ENCODE data around the gene MATCAP1.
A peak's percentile ranks its signal among the peaks of the same experiment; 100 is the strongest.

Gene MATCAP1

DNA sequence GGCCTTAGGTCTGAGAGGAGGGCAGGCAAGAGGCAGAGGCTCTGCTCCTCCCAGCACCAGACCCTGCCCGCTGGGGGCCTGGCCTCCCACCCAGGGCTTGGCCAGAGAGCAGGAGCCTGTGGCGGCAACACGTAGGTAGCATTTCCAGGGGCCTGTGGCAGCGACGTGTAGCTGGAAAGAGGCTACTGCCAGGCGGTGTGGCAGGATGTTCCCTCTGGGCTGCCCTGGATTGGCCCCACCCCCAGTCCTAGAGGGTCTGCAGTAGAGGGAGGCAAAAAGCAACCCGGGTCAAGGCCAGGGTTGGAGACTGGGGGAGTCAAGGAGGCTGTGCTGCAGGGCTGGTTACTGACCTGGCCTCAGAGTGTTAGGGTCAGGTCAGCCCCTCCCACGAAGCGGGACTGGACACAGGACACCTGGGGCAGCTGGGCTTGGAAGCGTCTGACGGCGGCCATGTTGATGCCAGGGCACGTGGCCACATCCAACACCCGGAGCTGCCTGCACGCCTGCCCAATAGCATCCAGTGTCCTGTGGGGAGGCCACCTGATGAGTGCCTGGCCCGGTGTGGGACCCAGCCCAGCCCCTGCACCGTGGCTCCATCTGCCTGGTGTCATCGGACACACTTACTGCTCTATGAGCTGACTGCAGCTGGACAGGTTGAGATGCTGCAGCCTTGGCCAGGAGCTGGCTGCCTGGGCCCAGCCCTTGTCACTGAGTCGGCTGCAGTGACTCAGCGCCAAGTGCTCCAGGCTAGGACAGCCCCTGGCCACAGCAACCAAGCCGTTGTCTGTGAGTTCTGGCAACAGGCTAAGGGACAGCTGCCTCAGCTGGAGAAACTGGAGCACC lies 23.7 kb upstream of the MATCAP1 start:
- no peak for DNase-seq

DNA sequence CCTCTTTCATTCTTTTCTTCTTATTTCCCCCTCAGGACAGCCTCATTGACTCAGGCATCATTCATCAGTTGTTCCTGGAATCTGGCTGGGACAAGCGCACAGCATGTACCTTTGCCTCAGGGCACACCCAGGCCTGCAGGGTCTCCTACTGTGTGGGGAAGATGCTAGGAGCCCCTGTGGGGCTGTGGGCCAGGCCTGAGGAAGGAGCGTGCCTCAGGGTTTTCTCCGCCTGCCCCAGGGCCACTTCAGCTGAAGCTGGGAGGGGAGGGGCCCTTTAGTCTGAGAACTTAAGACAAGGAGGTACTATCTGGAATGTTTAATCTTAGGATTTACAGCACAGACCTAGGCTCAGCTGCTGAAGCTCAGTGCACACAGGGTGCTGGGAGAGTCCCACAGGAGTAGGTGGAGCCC lies 23.1 kb upstream of the MATCAP1 start:
- DNase-seq = no peak

DNA sequence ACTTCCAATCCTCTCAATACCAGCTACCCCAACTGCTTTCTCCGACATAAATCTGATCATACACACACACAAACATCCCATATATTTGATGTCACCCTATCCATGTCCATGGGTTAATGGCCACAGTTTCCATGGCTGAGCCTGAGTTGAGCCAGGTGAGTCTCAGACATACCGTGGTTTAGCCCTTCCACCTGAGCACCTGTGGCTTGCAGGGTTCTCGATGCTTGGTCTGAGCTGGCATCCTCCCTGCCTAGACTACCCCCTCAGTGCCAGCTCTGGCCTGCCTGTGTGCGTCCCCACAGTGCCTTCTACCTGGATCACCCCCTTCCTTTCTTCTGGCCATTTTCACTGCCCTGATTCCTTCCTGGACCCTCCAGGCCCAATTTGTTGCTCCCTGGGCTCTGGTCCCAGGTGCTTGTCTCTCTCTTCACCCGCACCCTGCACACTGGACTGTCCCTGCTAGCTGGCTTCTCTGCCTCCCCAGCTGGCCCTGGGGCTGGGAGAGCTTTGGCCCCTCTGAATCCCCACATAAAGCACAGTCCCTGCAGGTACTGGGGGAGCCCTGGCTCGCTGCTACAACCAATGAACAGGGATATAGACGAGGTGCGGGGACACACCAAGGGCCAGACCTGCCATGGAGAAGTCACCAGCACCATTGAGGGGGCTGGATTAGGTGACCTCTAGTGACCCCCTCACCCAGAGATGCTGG lies 22.5 kb upstream of the MATCAP1 start:
- DNase-seq = no peak

DNA sequence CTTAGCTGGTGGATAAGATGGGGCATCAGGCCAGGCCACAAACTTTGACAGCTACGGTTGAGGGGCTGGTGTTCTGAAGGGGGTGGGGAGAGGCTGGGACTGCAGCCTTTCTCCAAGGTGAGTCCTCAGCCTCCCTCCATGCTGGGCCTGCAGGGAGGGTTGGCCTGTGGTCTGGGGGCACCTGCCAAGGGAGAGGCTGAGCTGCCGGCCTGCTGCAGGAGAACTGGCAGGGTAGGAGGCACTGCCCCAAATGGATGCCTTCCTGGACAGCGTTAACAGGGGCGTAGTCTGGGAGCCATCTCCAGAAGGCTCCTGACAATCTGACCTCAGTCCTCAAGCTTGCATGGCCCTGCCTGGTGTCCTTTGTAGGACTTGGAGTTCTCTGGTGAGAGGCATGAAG lies 20.3 kb upstream of the MATCAP1 start:
- no peak for DNase-seq

DNA sequence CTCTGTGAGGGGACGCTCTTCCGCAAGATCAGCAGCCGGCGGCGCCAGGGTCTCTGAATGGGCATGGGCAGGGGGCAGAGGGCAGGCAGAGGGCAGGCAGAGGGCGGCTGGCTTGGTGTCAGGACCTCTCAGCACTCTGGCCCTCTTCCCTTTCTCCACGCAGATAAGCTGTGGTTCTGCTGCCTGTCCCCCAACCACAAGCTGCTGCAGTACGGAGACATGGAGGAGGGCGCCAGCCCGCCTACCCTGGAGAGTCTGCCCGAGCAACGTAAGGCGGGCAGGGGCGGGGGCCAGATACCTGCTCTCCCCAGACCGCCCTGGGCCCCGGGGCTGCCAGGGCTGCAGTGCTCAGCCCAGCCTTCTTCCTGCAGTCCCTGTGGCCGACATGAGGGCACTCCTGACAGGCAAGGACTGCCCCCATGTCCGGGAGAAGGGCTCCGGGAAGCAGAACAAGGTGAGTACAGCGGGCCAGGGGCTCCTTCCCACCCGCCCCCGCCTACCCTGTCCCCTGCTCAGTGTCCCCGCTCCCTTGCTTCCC lies 19.3 kb upstream of the MATCAP1 start:
- no peak for DNase-seq

DNA sequence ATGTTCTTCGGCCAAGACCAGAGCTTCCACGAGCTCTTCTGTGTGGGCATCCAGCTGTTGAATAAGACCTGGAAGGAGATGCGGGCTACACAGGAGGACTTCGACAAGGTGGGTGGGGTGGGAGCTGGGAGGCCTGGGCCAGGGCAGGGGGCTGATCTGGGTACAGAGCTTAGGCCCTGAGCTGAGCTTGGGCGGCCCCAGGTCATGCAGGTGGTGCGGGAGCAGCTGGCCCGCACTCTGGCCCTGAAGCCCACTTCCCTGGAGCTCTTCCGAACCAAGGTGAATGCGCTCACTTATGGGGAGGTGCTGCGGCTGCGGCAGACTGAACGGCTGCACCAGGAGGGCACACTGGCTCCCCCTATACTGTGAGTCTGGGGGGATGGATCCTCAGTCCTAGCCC lies 18.7 kb upstream of the MATCAP1 start:
- no peak for DNase-seq

DNA sequence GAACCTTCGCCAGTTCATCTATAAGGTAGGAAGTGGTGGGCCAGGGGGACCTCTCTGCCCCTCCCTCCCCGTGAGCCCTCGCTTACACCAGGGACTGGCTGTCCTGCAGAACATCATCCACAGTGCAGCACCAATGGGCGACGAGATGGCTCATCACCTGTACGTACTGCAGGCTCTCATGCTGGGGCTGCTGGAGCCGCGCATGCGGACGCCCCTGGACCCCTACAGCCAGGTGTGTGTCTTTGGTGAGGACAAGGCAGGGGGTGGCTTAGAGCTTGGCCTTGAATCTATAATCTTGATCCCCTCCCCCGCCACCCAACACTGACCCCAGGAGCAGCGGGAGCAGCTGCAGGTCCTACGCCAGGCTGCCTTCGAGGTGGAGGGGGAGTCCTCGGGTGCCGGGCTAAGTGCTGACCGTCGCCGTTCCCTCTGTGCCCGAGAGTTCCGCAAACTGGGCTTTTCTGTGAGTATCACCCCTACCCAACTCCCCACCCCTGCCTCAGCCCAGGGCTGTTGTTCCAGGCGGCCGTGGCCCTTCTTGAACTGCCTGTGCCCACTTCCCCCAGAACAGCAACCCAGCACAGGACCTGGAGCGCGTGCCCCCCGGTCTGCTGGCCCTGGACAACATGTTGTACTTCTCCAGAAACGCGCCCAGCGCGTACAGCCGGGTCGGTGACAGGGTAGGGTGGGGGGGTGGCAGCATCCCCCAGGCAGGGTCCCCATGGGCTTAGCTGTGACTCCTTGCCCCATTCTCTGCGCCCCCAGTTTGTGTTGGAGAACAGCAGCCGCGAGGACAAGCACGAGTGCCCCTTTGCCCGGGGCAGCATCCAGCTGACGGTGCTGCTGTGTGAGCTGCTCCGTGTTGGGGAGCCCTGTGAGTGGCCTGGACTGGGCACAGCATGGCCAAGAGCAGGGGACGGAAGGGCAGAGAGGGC lies 17.9 kb upstream of the MATCAP1 start:
- no peak for DNase-seq

DNA sequence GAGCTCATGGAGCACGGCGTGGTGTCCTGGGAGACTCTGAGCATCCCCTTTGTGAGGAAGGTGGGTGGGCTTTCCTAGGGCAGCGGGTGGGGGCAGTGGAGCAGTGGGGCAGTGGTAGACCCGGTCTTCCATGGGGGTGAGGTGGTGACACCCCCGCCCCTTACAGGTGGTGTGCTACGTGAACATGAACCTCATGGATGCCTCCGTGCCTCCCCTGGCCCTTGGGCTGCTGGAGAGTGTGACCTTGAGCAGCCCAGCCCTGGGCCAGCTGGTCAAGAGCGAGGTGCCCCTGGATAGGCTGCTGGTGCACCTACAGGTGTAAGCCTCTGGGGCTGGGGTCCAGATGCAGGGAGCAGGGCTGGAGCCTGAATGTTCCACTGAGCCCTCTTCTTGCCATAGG lies 16.7 kb upstream of the MATCAP1 start:
- no peak for DNase-seq

DNA sequence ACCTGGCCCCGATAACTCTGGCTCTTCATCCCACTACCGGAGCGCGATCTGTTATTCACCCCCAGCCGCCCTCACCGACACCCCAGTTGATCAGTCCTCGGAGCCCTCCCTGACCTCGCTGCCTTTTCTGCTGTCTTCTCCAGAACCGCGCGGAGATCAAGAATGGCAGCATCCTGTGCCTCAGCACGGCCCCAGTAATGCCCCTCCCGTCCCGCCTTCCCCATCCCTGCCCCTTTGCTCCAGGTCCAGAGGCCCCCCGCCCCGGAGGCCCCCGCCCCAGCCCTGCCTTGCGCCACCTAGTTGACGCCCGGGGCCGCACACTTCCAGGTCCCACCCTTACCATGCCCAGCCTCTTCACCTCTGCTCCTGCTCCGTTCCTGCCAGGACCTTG lies 16.0 kb upstream of the MATCAP1 start:
- DNase-seq = no peak

DNA sequence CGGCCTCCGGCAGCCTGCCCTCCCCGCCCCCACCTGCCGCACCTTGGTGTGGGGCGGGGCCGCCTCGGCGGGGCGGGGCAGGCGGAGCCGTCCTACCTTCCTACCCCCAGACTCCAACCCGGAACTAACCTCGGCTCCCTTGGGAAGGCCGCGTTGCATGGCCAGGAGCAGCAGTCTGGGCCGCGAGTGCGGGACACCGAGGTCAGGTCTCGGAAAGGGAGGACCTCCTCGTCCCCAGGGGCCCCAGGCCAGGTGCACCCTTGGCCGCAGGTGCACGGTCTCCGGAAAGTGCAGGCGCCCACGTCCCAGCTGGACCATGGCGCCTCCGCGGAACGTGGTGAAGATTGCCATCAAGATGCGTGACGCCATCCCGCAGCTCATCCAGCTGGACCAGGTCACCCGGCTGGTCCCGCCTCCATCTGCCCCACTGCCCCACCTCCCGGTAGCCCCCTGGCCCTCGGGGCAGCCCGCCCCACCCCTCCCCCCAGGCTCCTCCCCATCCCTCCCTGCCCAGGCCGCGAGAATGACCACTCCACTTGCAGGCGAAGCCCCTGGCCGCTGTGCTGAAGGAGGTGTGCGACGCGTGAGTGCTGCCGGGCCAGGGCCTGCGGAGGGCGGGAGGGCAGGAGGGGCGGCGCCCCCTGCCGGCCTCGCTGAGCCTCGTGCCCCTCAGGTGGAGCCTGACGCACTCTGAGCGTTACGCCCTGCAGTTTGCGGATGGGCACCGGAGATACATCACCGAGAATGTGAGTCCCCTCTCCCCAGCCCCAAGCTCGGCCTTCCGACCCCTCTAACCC lies 15.4 kb upstream of the MATCAP1 start, which contains the start of gene ELMO3:
Gene ELMO3, plus strand, starts transcription at position 121 of the 797 bp plus-strand sequence. Its CDS starts 196 bp downstream, at position 317.
- DNase-seq = no peak

DNA sequence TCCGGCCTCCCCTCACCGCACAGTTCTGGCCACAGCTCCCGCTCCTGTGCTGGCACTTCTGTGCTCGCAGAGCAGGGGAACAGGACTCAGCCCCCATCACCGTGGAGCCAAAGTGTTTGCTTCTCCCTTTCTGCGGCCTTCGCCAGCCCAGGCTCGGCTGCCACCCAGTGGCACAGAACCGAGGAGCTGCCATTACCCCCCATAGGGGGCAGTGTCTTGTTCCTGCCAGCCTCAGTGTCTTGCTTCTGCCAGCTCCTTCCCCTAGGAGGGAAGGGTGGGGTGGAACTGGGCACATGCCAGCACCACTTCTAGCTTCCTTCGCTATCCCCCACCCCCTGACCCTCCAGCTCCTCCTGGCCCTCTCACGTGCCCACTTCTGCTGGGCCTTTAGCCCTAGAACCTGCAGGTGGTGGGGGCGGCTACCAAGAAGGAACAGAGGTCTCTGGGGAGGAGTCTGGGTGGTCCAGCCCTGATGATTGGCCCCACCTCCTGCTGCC lies 14.5 kb upstream of the MATCAP1 start:
- DNase-seq = no peak

DNA sequence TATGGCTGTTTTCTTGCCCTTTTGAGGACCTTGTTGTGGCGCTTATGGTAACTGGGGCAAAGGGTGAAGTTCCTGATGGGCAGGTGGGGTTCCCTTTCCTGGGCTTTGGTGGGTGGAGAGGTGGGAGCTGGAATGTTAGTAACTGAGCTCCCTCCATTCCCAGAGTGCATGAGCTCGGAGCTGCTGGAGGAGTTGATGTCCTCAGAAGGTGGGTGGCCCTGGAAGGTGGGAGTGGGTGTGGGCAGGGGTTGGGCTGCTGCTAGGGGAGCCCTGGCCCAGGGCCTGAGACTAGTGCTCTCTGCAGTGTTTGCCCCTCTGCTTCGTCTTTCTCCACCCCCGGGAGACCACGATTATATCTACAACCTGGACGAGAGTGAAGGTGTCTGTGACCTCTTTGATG lies 13.9 kb upstream of the MATCAP1 start:
- no peak for DNase-seq

DNA sequence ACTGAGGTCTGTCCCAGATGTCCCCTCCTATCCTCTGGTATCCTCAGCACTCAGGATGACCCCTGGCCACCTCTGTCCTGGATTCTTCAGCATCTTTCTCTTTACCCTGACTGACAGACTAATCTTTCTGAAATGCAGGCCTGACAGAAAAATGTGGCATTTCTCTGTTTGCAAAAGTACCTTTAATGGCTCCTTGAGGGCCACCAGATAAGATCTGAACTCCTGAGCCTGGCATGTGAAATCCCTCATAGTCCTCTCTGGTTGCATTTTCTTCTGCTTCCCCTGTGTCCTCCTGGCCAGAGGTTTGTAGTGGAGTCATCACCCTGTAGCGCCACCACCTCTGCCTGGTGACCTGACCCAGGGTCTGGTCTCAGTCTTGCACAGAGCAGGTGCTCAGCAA lies 13.1 kb upstream of the MATCAP1 start:
- no peak for DNase-seq

DNA sequence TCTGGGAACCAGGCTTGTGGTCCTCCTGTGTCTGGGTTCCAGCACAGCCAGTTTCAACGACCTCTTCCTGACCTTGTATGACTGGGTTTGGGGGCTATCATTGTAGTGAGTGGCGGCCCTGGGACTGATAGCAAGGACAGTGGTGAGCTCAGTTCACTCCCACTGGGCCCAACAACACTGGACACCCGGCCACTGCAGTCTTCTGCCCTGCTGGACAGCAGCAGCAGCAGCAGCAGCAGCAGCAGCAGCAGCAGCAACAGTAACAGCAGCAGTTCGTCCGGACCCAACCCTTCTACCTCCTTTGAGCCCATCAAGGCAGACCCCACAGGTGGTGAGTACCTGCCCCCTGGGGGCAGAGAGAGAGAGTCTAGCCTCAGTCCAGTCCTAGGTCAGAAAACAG lies 11.9 kb upstream of the MATCAP1 start:
- no peak for DNase-seq

DNA sequence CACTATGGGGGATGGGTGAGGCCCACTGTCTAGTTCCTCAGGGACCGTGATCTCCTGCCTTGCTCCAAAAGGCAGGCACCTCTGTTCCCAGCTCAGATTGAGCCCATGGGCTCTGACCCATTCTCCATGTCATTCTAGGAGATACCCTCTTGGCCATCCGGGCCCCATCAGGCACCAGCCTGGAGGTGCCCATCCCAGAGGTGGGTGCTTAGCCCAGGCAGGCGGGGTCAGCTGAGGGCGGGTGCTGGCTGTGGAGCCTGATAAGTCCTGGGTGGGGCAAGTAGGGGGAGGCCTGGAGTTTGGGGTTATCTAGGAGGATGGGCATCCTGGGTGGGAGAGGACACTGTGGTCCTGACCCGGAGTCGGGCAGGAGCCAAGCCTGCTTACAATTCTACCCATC lies 10.5 kb upstream of the MATCAP1 start:
- no peak for DNase-seq

DNA sequence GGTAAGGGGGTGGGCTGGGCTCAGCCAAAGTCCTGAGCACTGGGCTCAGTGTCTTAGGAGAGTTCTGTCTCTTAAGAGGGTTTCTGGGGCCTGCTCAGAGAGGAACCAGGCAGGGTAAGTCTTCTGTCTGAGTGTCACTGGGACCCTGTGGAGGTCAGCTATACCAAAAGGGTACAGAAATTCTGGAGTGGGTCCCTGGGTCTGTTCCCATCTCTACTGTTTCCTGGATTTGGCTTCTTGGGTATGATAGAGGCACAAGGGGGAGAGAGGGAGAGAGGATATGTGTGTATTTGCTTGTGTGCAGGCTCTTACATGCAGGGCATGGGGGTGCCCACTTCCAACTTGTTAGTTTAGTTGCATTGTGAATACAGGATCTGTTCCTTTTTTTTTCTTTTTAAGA lies 9.8 kb upstream of the MATCAP1 start:
- no peak for DNase-seq

DNA sequence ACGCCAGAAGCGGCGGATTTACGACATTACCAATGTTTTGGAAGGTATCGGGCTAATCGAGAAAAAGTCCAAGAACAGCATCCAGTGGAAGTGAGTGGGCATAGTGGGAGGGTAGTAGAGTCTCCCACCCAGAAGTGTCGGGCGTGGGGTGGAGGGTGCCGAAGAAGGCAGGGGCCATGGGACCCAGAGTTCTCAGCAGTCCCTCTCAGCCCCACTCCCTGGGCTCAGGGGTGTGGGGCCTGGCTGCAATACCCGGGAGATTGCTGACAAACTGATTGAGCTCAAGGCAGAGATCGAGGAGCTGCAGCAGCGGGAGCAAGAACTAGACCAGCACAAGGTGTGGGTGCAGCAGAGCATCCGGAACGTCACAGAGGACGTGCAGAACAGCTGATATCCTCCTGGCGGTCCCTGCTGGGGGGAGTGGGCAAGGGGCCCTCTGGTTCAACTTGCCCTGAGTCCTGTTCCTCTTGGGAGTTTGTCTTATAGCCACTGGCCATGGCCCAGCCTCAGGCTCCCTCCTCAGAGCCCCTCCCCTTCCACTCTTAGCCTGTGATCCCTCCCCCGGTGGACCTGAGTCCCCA lies 9.1 kb upstream of the MATCAP1 start:
- DNase-seq = no peak

DNA sequence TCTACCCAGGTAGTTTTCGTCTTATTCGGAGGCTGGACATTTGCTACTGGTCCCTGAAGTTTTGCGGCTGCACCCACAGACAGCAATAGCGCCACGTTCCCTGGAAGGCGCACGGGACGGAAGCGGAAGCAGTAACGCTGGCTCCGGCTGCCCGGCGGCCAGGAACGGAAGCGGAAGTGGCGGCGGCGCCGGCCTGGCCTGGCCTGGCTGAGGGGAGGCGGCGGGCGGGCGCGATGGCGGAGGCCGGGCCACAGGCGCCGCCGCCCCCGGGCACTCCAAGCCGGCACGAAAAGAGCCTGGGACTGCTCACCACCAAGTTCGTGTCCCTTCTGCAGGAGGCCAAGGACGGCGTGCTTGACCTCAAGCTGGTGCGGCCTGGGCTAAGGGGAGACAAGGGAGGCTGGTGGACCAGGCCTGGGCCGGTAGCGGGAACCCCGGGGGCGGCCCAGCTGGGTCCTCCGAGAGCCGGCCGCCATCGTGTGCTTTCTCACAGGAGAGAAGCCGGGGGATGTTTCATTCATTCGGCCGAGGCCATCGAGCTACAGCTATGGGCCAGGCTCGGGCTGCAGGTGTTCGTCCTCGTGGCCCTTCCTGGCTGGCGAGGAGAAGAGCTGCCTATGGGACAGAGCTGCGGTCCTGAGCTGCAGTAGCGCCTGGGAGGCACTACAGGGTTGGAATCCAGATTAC lies 8.4 kb upstream of the MATCAP1 start, which contains the start of gene E2F4:
Gene E2F4, plus strand, starts transcription at position 161 of the 687 bp plus-strand sequence. Its CDS starts 73 bp downstream, at position 234.
- peak; percentile 77 for DNase-seq

DNA sequence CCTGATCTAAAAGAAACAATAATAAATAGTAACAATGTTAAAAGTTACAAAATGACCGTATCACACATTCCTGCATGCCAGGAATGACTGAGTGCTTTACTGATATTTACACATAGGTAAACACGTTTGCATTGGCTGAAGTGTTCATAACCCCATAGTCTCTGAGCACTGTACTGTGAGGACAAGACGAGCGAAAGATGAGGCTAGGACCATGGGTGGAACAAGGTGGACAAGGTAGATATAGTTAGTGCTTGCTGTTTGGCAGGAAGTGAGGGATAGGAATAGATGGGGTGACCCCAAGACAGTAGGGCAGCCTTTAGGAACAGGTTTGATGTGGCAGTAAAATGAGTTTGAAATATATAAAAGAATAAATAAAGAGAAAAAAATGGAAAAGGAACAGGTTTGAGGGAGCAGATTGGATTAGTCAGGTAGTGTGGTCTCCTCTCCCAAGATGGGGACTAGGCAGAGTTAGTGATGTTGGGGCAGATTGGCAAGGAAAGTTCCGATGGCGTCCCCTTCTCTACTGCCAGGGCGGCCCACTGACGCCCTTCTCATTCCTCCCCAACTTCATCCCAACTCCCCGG lies 7.7 kb upstream of the MATCAP1 start:
- DNase-seq = no peak

Data from activated CD4-positive, alpha-beta T cell treated with anti-CD3 and anti-CD28 coated beads for 1 hour (primary cell).